ENCODE measurements around the gene USP17L10.
"Not testable (repeated sequence)": the region's sequence is repeated elsewhere in the genome, so short reads cannot be mapped to it uniquely, and the experiment has no call there.

Gene USP17L10, protein sequence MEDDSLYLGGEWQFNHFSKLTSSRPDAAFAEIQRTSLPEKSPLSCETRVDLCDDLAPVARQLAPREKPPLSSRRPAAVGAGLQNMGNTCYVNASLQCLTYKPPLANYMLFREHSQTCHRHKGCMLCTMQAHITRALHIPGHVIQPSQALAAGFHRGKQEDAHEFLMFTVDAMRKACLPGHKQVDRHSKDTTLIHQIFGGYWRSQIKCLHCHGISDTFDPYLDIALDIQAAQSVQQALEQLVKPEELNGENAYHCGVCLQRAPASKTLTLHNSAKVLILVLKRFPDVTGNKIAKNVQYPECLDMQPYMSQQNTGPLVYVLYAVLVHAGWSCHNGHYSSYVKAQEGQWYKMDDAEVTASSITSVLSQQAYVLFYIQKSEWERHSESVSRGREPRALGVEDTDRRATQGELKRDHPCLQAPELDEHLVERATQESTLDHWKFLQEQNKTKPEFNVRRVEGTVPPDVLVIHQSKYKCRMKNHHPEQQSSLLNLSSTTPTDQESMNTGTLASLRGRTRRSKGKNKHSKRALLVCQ

DNA sequence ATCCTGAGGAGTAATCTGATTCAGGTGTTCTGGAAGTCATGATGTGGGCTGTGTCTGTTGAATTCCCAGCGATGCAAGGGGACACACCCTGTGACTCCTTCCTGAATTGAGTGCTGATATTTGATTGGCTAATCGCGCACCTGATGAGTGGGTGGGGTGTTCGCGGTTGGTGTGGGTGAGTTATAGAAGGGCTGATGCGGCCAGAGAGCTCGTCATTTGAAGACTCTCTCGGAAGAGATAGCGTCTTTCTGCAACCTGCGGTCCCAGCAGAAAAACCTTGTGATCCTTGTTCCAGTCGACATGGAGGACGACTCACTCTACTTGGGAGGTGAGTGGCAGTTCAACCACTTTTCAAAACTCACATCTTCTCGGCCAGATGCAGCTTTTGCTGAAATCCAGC, at the start of gene USP17L10:
Gene USP17L10 (plus strand): TSS at position 301 of the 400 bp plus-strand sequence. CDS start 0 bp downstream, at position 301.
- not testable (repeated sequence) for DNase-seq (ENCODE audit: low read depth)

DNA sequence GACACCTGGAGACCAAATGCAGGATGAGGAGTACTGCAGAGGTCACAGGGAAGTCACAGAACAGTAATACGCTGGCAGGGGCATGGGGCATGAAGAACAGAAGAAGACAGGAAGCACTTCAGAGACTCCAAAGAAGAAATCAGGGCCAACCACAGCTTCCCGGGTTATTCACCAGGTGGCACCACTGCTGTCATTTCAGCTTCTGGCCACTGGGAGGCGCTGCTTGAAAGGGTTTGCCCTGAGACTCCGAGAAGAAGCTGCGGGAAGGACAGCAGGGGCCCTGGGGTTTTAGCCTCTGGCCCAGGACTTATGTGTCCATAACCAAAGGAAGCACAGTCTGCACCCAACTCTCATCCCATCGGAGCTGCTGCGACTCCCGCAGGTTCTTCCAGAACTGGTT, 44.5 kb upstream of the USP17L10 start:
- not testable (repeated sequence) for DNase-seq (ENCODE audit: low read depth)

DNA sequence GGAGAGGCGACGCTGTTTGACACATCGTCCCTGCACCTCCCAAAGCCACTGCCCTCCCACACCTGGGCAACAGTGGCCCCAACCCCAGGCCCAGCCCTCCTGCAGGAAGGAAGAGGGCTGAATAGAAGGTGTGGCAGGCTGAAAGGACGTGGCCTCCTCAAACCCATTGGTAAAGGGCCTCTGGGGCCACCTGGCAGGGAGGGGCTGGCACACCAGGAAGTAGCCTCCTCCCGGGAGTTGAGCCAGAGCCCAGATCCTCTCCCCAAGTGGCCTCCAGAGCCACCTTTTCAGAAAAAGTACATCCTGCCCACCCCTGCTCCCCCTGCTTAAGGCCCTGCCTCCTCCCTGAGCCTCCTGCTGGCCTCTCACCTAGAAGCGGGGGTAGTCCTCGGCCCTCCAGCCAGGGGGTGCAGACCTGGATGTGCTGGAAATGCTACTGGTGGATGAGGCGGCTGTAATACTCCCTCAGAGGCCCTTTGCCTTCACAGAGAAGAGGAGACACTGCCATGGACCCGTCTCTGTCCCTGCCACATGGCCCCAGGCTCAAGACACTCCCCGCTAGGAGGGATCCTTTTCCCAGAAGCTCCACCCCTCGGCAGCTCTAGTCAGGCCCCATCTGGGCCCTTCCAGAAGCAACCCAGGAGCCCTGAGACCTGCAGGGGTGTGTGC, 40.5 kb upstream of the USP17L10 start, which contains the start of gene FAM90A26:
Gene FAM90A26 (plus strand): TSS at position 619 of the 669 bp plus-strand sequence. CDS start 2,764 bp downstream, outside the sequence.
- DNase-seq (ENCODE audit: low read depth), result not testable (repeated sequence)

DNA sequence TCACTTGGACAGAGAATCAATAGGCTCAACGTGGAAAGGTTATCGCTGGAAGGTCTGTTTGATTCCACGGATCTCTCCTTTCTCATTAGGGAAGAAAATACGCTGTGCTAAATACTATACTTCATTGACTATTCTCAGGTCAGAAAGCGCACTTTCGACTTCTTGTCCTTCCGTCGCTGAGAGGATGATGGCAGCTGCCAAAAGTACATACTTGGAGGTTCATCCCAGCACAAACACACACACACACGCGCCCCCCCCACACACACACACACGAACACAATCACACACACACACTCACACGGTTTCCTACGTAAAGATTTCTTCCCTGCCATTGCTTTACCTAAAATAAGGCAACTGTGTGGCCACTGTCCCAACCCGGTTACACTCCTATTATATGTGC, 4.2 kb downstream of the USP17L10 start:
- not testable (repeated sequence) for DNase-seq (ENCODE audit: low read depth)

DNA sequence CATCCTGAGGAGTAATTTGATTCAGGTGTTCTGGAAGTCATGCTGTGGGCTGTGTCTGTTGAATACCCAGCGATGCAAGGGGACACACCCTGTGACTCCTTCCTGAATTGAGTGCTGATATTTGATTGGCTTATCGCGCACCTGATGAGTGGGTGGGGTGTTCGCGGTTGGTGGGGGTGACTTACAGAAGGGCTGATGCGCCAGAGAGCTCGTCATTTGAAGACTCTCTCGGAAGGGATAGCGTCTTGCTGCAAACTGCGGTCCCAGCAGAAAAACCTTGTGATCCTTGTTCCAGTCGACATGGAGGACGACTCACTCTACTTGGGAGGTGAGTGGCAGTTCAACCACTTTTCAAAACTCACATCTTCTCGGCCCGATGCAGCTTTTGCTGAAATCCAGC, 4.6 kb downstream of the USP17L10 start, which contains the start of gene USP17L11:
Gene USP17L11 (plus strand): TSS at position 301 of the 400 bp plus-strand sequence. CDS start 0 bp downstream, at position 301.
- not testable (repeated sequence) for DNase-seq (ENCODE audit: low read depth)

DNA sequence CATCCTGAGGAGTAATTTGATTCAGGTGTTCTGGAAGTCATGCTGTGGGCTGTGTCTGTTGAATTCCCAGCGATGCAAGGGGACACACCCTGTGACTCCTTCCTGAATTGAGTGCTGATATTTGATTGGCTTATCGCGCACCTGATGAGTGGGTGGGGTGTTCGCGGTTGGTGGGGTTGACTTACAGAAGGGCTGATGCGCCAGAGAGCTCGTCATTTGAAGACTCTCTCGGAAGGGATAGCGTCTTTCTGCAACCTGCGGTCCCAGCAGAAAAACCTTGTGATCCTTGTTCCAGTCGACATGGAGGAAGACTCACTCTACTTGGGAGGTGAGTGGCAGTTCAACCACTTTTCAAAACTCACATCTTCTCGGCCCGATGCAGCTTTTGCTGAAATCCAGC, 9.4 kb downstream of the USP17L10 start, which contains the start of gene USP17L12:
Gene USP17L12 (plus strand): TSS at position 301 of the 400 bp plus-strand sequence. CDS start 0 bp downstream, at position 301.
- not testable (repeated sequence) for DNase-seq (ENCODE audit: low read depth)

DNA sequence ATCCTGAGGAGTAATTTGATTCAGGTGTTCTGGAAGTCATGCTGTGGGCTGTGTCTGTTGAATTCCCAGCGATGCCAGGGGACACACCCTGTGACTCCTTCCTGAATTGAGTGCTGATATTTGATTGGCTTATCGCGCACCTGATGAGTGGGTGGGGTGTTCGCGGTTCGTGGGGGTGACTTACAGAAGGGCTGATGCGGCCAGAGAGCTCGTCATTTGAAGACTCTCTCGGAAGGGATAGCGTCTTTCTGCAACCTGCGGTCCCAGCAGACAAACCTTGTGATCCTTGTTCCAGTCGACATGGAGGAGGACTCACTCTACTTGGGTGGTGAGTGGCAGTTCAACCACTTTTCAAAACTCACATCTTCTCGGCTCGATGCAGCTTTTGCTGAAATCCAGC, 14.1 kb downstream of the USP17L10 start, which contains the start of gene USP17L13:
Gene USP17L13 (plus strand): TSS at position 301 of the 400 bp plus-strand sequence. CDS start 0 bp downstream, at position 301.
- not testable (repeated sequence) for DNase-seq (ENCODE audit: low read depth)

DNA sequence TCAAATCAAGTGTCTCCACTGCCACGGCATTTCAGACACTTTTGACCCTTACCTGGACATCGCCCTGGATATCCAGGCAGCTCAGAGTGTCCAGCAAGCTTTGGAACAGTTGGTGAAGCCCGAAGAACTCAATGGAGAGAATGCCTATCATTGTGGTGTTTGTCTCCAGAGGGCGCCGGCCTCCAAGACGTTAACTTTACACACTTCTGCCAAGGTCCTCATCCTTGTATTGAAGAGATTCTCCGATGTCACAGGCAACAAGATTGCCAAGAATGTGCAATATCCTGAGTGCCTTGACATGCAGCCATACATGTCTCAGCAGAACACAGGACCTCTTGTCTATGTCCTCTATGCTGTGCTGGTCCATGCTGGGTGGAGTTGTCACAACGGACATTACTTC, 19.8 kb downstream of the USP17L10 start:
- DNase-seq (ENCODE audit: low read depth), result not testable (repeated sequence)

DNA sequence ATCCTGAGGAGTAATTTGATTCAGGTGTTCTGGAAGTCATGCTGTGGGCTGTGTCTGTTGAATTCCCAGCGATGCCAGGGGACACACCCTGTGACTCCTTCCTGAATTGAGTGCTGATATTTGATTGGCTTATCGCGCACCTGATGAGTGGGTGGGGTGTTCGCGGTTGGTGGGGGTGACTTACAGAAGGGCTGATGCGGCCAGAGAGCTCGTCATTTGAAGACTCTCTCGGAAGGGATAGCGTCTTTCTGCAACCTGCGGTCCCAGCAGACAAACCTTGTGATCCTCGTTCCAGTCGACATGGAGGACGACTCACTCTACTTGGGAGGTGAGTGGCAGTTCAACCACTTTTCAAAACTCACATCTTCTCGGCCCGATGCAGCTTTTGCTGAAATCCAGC, 23.6 kb downstream of the USP17L10 start, which contains the start of gene USP17L15:
Gene USP17L15 (plus strand): TSS at position 301 of the 400 bp plus-strand sequence. CDS start 0 bp downstream, at position 301.
- DNase-seq (ENCODE audit: low read depth), result not testable (repeated sequence)

DNA sequence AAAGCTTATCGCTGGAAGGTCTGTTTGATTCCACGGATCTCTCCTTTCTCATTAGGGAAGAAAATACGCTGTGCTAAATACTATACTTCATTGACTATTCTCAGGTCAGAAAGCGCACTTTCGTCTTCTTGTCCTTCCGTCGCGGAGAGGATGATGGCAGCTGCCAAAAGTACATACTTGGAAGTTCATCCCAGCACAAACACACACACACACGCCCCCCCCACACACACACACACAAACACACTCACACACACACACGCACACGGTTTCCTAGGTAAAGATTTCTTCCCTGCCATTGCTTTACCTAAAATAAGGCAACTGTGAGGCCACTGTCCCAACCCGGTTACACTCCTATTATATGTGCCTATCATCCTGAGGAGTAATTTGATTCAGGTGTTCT, 28.0 kb downstream of the USP17L10 start:
- DNase-seq (ENCODE audit: low read depth), result not testable (repeated sequence)

DNA sequence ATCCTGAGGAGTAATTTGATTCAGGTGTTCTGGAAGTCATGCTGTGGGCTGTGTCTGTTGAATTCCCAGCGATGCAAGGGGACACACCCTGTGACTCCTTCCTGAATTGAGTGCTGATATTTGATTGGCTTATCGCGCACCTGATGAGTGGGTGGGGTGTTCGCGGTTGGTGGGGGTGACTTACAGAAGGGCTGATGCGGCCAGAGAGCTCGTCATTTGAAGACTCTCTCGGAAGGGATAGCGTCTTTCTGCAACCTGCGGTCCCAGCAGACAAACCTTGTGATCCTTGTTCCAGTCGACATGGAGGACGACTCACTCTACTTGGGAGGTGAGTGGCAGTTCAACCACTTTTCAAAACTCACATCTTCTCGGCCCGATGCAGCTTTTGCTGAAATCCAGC, 33.1 kb downstream of the USP17L10 start, which contains the start of gene USP17L17:
Gene USP17L17 (plus strand): TSS at position 301 of the 400 bp plus-strand sequence. CDS start 0 bp downstream, at position 301.
- DNase-seq (ENCODE audit: low read depth), result not testable (repeated sequence)

DNA sequence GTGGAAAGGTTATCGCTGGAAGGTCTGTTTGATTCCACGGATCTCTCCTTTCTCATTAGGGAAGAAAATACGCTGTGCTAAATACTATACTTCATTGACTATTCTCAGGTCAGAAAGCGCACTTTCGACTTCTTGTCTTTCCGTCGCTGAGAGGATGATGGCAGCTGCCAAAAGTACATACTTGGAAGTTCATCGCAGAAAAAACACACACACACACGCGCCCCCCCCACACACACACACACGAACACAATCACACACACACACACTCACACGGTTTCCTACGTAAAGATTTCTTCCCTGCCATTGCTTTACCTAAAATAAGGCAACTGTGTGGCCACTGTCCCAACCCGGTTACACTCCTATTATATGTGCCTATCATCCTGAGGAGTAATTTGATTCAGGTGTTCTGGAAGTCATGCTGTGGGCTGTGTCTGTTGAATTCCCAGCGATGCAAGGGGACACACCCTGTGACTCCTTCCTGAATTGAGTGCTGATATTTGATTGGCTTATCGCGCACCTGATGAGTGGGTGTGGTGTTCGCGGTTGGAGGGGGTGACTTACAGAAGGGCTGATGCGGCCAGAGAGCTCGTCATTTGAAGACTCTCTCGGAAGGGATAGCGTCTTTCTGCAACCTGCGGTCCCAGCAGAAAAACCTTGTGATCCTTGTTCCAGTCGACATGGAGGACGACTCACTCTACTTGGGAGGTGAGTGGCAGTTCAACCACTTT, 37.7 kb downstream of the USP17L10 start, which contains the start of gene USP17L18:
Gene USP17L18 (plus strand): TSS at position 678 of the 728 bp plus-strand sequence. CDS start 0 bp downstream, at position 678.
- DNase-seq (ENCODE audit: low read depth), result not testable (repeated sequence)

DNA sequence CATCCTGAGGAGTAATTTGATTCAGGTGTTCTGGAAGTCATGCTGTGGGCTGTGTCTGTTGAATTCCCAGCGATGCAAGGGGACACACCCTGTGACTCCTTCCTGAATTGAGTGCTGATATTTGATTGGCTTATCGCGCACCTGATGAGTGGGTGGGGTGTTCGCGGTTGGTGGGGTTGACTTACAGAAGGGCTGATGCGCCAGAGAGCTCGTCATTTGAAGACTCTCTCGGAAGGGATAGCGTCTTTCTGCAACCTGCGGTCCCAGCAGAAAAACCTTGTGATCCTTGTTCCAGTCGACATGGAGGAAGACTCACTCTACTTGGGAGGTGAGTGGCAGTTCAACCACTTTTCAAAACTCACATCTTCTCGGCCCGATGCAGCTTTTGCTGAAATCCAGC, 42.6 kb downstream of the USP17L10 start, which contains the start of gene USP17L19:
Gene USP17L19 (plus strand): TSS at position 301 of the 400 bp plus-strand sequence. CDS start 0 bp downstream, at position 301.
- DNase-seq (ENCODE audit: low read depth), result not testable (repeated sequence)

DNA sequence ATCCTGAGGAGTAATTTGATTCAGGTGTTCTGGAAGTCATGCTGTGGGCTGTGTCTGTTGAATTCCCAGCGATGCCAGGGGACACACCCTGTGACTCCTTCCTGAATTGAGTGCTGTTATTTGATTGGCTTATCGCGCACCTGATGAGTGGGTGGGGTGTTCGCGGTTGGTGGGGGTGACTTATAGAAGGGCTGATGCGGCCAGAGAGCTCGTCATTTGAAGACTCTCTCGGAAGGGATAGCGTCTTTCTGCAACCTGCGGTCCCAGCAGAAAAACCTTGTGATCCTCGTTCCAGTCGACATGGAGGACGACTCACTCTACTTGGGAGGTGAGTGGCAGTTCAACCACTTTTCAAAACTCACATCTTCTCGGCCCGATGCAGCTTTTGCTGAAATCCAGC, 47.4 kb downstream of the USP17L10 start, which contains the start of gene USP17L20:
Gene USP17L20 (plus strand): TSS at position 301 of the 400 bp plus-strand sequence. CDS start 0 bp downstream, at position 301.
- DNase-seq (ENCODE audit: low read depth), result not testable (repeated sequence)

All from stimulated activated CD4-positive, alpha-beta T cell treated with anti-CD3 and anti-CD28 coated beads, Interleukin-2, amount 100 ng/mL, for 4 hours (primary cell).